HG03575 (cell line): ENCODE measurements around the gene SIGLEC14.
A peak's percentile ranks its signal among the peaks of the same experiment; 100 is the strongest.

Source experiments
- ATAC-seq: cut with Tn5 transposase; IDR thresholded peaks from one replicate; pipeline ENCODE4 v1.9.1; 2021; ENCODE audit not compliant: unreplicated experiment, insufficient number of reproducible peaks, low FRiP score; ENCODE audit errors: extremely low read depth

The SIGLEC14 gene

GRCh38 chr19:51628153-51628939, 18.3 kb downstream of the SIGLEC14 start:
- no peak for ATAC-seq

GRCh38 chr19:51627491-51628138, 19.0 kb downstream of the SIGLEC14 start:
- ATAC-seq: no peak

DNA sequence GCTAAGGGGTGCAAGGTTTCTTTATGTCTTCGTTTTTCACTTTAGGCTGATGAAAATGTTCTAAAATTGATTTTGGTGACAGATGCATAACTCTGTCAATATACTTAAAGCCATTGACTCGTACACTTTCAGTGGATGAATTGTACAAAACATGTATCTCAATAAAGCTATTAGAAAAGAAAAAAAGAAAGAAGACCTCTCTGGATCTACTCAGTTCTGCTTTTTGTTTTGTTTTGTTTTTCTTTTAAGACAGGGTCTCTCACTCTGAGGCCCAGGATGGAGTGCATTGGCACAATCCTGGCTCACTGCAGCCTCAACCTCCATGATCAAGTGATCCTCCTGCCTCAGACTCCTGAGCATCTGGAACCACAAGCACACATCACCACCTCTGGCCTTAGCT, 19.9 kb downstream of the SIGLEC14 start:
- ATAC-seq: no peak

GRCh38 chr19:51621178-51621577, 25.4 kb downstream of the SIGLEC14 start:
- ATAC-seq: no peak

- no peak for ATAC-seq
These were observed 30.6 kb downstream of the SIGLEC14 start for GRCh38 chr19:51615991-51616390.

- ATAC-seq: no peak
These were observed 31.8 kb downstream of the SIGLEC14 start for GRCh38 chr19:51614789-51615188.

GRCh38 chr19:51610576-51610975, 36.0 kb downstream of the SIGLEC14 start:
- no peak for ATAC-seq

GRCh38 chr19:51607920-51608562, 38.6 kb downstream of the SIGLEC14 start:
- no peak for ATAC-seq

DNA sequence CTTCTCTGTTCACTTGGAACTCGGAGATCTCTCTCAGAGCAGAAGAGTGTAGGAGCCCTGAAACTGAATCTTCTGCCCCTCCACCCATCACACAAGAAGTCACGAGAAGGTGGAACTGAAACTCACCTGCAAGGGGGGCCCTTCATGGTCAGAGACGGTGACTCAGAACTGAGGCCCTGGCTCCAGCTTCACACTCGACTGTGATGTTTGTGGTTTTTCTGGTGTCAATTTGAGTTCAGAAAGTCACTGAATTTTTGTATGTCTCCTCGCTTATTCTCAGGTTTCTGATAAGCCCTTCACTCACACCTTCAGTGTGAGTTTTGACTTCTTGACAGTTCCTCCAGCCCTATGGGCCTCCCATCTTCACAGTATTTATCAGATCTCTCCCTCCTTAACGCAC, 39.5 kb downstream of the SIGLEC14 start:
- ATAC-seq: peak; percentile 47

DNA sequence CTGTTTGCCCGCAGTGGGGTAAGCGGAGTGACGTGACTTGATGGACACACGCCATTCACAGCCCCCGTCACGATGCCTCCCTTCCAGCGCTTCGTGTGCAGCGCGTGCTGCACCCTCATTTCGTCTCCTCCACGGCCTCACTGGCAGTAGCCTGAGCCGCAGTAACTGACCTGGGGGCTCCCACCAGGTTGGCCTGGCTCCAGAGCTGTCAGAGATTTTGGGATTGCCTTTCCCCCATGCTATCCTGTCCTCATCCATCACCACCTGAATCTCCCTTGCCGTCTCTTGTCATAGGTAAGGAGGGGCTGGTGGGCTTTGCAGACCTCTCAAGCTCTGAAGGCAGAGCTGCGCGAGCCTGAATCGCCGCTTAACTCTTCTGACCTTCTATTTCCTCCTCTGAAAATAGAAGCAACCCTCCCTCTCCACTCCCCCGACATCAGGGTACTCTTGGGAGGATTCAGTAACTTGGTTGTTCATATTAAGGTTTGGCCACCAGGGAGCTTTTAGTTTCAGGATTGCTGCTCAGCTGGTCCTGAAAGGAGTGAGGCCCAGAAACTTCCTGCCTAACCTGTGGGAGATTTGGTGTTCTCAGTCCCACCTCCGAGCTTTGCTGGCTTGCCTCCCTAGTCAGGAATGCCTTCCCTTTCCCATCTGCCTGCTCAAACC, 44.3 kb downstream of the SIGLEC14 start:
- no peak for ATAC-seq

- ATAC-seq: no peak
These were observed 45.6 kb downstream of the SIGLEC14 start for GRCh38 chr19:51600940-51601580.

DNA sequence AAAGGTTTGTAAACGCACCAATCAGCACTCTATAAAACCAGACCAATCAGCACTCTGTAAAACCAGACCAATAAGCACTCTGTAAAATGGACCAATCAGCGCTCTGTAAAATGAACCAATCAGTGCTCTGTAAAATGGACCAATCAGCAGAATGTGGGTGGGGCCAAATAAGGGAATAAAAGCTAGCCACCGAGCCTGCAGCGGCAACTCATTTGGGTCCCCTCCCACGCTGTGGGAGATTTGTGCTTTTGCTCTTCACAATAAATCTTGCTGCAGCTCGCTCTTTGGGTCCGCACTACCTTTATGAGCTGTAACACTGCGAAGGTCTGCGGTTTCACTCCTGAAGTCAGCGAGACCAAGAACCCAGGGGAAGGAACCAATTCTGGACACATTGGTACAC, 47.5 kb downstream of the SIGLEC14 start:
- no peak for ATAC-seq

DNA sequence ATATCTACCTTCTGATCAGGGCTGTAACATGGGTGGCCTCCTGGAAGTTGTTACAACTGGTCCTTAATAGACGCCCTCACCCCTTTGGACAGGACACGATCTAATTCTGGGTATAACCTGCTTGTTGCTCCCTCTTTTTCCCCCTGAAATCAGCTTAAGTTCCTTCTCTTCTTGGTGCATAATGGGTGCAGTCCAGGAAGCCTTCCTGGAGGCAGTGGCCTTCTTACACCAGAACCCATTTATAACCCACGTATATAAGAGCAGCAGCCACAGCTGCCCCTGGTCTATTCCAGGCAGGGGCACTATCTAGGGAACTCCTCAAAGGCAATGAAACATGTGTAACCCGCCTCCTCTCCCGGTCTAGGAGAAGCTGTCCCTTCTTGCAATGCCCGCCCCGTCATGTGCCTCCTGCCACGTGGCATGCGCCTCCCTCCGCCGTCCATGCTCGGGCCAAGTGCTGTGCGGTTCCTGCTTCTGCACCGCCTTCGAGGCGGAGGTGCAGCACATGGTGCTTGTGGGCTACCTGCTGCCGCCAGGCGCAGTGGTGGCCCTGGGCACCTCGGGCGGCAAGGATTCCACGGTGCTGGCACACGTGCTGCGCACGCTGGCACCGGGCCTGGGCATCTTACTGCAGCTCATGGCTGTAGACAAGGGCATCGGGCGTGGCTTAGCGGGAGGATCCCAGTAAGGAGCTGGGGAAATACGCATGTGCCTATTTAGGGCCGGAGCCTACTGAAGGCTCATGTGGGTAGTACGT, 48.3 kb downstream of the SIGLEC14 start:
- ATAC-seq: no peak

- no peak for ATAC-seq
These were observed 51.1 kb downstream of the SIGLEC14 start for GRCh38 chr19:51595190-51596175.

DNA sequence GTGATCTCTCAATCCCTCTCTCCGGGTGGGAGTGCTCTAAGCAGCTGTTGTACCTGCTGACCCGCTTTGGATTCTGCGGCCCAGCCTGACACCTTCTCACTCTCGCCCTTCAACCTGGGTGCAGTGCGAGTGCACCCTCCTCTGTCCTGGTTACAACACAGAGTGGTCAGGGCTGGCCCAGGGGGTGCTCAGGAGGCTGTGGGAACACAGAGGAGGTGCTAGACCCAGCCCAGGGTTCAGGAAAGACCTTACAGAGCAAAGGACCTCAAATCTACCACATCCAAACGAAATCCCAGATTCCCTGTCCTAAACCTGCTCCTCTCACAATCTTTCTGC, 51.9 kb downstream of the SIGLEC14 start:
- ATAC-seq: no peak

GRCh38 chr19:51593969-51594773, 52.5 kb downstream of the SIGLEC14 start:
- peak; percentile 70 for ATAC-seq
